NOMO-1 (cell line): ENCODE data around the gene GPANK1.
"Not testable (repeated sequence)": the region's sequence is repeated elsewhere in the genome, so short reads cannot be mapped to it uniquely, and the experiment has no call there.

Experiments
- DNase-seq, 2 experiments: peaks; one replicate each; lab custom pipeline; 2025; ENCODE audit not compliant: unreplicated experiment in 2 of 2; lab: John Stamatoyannopoulos, UW

GPANK1 gene

GRCh38 chr6:31664790-31665500, at the start of gene GPANK1:
Gene GPANK1, minus strand, starts transcription at chr6:31664997. Its CDS starts 519 bp downstream, at chr6:31664478.
- peak; percentile 77 to 93 for DNase-seq

- DNase-seq: no peak
Observed at GRCh38 chr6:31713991-31714684, 49.3 kb upstream of the GPANK1 start.

- no peak for DNase-seq
Observed at GRCh38 chr6:31713465-31713864, 48.7 kb upstream of the GPANK1 start.

- no peak for DNase-seq
Observed at GRCh38 chr6:31712296-31712695, 47.5 kb upstream of the GPANK1 start.

- peak; percentile 16 to 24 for DNase-seq
Observed at GRCh38 chr6:31711233-31711632, 46.4 kb upstream of the GPANK1 start.

- no peak for DNase-seq
Observed at GRCh38 chr6:31710523-31711219, 45.9 kb upstream of the GPANK1 start.

GRCh38 chr6:31709157-31709556, 44.4 kb upstream of the GPANK1 start:
- DNase-seq: not testable (repeated sequence)

- no peak for DNase-seq
Observed at GRCh38 chr6:31708224-31708623, 43.4 kb upstream of the GPANK1 start.

- no peak for DNase-seq
Observed at GRCh38 chr6:31707701-31708100, 42.9 kb upstream of the GPANK1 start.

GRCh38 chr6:31706599-31706998, 41.8 kb upstream of the GPANK1 start, which contains the start of gene LY6G6F:
Gene LY6G6F, plus strand, starts transcription at chr6:31706866. Its CDS starts 41 bp downstream, at chr6:31706907.
- no peak for DNase-seq

GRCh38 chr6:31705931-31706330, 41.1 kb upstream of the GPANK1 start:
- DNase-seq: no peak

GRCh38 chr6:31702819-31703716, 38.3 kb upstream of the GPANK1 start, which contains the start of gene ABHD16A:
Gene ABHD16A, minus strand, starts transcription at chr6:31703324. Its CDS starts 43 bp downstream, at chr6:31703281.
- DNase-seq: peak; percentile 96 to 97

GRCh38 chr6:31702405-31702818, 37.6 kb upstream of the GPANK1 start:
- no peak for DNase-seq

- no peak for DNase-seq
Observed at GRCh38 chr6:31701666-31702404, 37.0 kb upstream of the GPANK1 start.

- DNase-seq: no peak
Observed at GRCh38 chr6:31700740-31701401, 36.1 kb upstream of the GPANK1 start.

- DNase-seq: no peak
Observed at GRCh38 chr6:31697555-31697954, 32.8 kb upstream of the GPANK1 start.

- DNase-seq: no peak
Observed at GRCh38 chr6:31693535-31693934, 28.7 kb upstream of the GPANK1 start.

GRCh38 chr6:31692886-31693285, 28.1 kb upstream of the GPANK1 start:
- DNase-seq: no peak

- DNase-seq: no peak
Observed at GRCh38 chr6:31692353-31692752, 27.6 kb upstream of the GPANK1 start.
